Measurements from ENCODE around the gene ZFP36L1.

ZFP36L1 gene

DNA sequence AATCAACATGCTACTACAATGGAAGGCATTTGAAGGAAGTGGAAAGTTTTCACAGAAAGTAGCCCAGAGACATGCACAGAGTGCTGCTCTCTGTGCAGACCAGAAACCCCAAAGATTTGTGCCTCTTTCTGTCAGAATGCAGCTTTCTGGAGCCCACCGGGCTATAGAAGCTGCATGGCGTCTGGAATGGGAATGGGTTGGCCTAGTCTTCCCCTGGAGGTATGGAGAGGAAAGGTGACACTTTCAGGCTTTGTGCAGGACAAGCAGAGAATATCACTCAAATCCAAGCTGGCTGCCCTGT is 21.3 kb upstream of the ZFP36L1 start:
- POLR2A ChIA-PET = interaction anchor here (1.3 to 4.6 kb wide), 3 partner anchors 19 to 28 kb away, joined by 5 to 50 read pairs (median 10); partner anchors contain the start of gene ZFP36L1
- H3K4me3 ChIP-seq (ENCODE audit: low read depth, low read length) = no peak overlapping the region; the same call in 1 of the 2 replicates
- CTCF ChIA-PET = interaction anchor here (0.6 to 11.6 kb wide), 11 partner anchors 11 to 976 kb away, joined by 3 to 184 read pairs (median 7); partner anchors contain the start of gene ZFP36L1
- DNase-seq (ENCODE audit: low read depth, low spot score) = no peak
- TF ChIP-seq, protein P1, sequence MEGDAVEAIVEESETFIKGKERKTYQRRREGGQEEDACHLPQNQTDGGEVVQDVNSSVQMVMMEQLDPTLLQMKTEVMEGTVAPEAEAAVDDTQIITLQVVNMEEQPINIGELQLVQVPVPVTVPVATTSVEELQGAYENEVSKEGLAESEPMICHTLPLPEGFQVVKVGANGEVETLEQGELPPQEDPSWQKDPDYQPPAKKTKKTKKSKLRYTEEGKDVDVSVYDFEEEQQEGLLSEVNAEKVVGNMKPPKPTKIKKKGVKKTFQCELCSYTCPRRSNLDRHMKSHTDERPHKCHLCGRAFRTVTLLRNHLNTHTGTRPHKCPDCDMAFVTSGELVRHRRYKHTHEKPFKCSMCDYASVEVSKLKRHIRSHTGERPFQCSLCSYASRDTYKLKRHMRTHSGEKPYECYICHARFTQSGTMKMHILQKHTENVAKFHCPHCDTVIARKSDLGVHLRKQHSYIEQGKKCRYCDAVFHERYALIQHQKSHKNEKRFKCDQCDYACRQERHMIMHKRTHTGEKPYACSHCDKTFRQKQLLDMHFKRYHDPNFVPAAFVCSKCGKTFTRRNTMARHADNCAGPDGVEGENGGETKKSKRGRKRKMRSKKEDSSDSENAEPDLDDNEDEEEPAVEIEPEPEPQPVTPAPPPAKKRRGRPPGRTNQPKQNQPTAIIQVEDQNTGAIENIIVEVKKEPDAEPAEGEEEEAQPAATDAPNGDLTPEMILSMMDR (IDR thresholded peaks at IDR 0.05; ENCODE audit: insufficient read depth, low read length, missing control alignments) = no peak

DNA sequence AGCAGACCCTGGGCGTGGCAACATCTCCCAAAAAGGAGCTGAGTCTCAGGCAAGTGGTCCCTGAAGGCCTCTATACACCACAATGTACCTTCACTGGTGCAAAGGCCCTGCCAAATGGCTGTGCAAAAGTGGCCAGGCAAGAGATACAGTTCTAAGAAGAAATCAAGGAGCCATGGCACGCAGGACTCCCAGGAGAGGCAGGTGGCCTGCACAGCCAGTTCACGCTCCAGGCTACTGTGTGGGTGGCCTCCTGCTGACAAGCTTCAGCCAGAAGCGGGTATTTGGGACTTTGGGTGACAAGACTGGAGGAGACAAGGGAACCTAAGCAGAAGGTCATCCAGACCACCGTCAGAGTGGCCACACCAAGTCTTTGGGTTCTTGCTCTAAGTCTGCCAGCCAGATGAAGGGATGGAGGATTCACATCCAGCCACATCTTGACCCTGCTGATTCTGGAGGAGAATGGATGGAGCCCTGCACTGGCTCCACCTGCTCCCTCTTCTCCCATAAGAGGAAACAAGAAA is 20.5 kb upstream of the ZFP36L1 start:
- CTCF ChIA-PET = interaction anchor here (1.0 to 11.6 kb wide), 7 partner anchors 10 to 879 kb away, joined by 3 to 184 read pairs (median 9); partner anchors contain the start of gene ZFP36L1
- TF ChIP-seq, protein P1 (IDR thresholded peaks at IDR 0.05; ENCODE audit: insufficient read depth, low read length, missing control alignments) = no peak
- DNase-seq (ENCODE audit: low read depth, low spot score) = no peak
- POLR2A ChIA-PET = interaction anchor here (4.6 kb wide), 1 partner anchor 22 kb away, joined by 50 read pairs; the partner anchor contains the start of gene ZFP36L1
- H3K4me3 ChIP-seq (ENCODE audit: low read depth, low read length) = no peak overlapping the region

DNA sequence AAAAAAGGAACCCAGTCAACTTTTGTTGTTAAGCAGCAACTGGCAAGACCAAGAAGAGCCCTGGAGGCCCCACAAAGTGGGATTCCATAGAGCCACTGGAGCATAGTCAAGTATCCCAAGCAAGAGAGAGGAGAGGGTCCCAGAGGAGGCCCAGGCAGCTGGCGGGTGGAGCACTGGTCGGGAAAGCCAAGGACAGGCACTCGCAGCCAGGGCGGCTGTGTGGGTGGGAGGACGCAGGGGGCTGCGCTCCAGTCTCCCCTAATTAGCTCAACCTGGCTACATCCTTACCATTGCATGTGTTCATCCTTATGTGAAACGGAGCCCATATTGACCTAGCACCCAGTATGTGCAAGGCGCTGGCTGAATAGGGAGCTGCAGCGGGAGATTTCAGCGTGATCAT is 18.3 kb upstream of the ZFP36L1 start:
- no peak for DNase-seq (ENCODE audit: low read depth, low spot score)
- ChIA-PET POLR2A (interaction anchor here (2.5 kb wide), 1 partner anchor 18 kb away, joined by 10 read pairs; the partner anchor contains the start of gene ZFP36L1), CTCF (interaction anchor here (1.3 to 11.1 kb wide), 3 partner anchors 32 to 867 kb away, joined by 3 to 184 read pairs (median 3); no protein-coding TSS in a partner anchor)
- TF ChIP-seq, protein P1 (IDR thresholded peaks at IDR 0.05; ENCODE audit: insufficient read depth, low read length, missing control alignments) = no peak
- no peak overlapping the region for H3K4me3 ChIP-seq (ENCODE audit: low read depth, low read length)

DNA sequence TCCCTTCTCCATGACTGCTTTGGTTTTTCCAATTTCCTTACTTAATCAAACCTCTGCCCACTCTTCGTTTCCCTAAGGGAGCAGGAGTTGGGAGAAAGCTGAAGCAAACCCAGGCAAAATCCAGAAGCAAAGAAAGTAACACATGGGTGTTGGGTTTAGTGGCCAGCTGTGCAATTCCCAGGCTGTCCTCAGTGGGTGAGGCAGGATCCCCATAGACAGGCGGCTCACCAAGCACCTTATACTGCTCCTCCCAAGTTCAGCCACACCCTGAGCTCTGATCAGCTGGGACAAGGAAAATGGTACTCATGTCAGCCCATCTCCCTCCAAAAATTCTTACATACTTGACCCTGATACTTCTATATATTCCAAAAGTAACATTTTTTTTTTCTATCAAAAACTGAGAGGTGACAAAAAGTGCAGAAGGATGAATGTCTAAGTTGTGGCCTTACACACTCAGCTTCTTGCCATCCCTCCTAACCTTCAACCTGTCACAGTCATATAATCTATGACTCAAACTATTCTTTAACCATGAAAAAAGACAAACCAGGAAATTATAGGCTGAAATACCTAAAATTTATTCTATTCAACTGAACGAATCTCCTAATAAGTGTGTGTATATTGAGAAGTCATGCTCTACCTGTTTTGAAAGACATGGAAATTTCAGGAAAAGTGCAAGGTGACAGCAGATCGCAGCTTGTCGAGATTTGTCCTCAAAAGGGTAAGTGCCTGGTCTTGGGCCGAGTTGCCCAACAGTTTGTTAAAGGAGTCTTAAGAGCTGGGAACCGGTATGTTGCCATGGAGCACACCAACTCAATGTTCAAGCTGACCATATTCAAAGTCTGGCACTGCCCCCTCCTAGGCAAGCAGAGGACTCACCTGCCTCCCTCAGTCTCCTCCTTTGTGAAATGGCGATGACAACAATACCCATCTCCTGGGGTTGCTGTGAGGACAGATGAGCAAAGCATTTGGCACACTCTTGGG is 17.6 kb upstream of the ZFP36L1 start:
- ChIA-PET CTCF (interaction anchor here (0.9 to 11.1 kb wide), 4 partner anchors 14 to 561 kb away, joined by 3 to 184 read pairs (median 4); no protein-coding TSS in a partner anchor), POLR2A (interaction anchor here (2.5 kb wide), 1 partner anchor 17 kb away, joined by 10 read pairs; the partner anchor contains the start of gene ZFP36L1)
- H3K4me3 ChIP-seq (ENCODE audit: low read depth, low read length) = no peak overlapping the region
- TF ChIP-seq, protein P1 (IDR thresholded peaks at IDR 0.05; ENCODE audit: insufficient read depth, low read length, missing control alignments) = no peak
- DNase-seq (ENCODE audit: low read depth, low spot score) = no peak

DNA sequence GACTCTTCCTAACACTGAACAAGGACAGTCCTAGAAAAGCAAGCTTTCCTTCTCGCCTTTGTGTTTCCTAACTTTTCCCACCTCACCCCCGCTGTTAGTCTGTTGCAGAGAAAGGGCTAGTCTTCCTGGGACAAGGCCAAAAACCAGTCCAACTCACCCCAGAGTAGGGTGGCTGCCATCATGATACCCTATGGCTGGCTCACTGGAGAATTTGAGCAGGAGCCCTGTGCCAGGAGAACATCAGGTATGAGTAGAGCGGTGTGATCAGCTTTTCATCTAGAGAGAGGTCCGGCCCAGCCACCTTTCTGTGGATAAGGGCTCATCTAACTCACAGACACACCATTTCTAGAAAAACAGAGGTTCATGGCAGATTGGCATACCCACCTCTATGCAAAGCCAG is 16.7 kb upstream of the ZFP36L1 start:
- TF ChIP-seq, protein P1 (IDR thresholded peaks at IDR 0.05; ENCODE audit: insufficient read depth, low read length, missing control alignments) = no peak
- no peak overlapping the region for H3K4me3 ChIP-seq (ENCODE audit: low read depth, low read length)
- CTCF ChIA-PET = interaction anchor here (0.9 to 1.5 kb wide), 2 partner anchors 14 to 15 kb away, joined by 3 to 4 read pairs; no protein-coding TSS in a partner anchor
- POLR2A ChIA-PET = interaction anchor here (1.1 to 2.5 kb wide), 2 partner anchors 16 to 19 kb away, joined by 3 to 10 read pairs; partner anchors contain the start of gene ZFP36L1
- no peak for DNase-seq (ENCODE audit: low read depth, low spot score)

All from AG04449 (cell line).